IMR-90 (cell line): Measurements from ENCODE around the gene ETV7. TPM values are rescaled to one million over a fixed set of nuclear protein-coding genes. Genes with fewer than 3 reads are reported as not detected.

Source experiments
- ATAC-seq: fragments of 200-7000 bp; cut with Tn5 transposase; 2 replicates; pipeline ENCODE4 v1.9.1; 2020; ENCODE audit warnings: low read depth, mild to moderate bottlenecking, moderate library complexity
- BruUV-seq: library from RNA; stranded (reverse); fragments of 400-500 nt; replicated peaks from 2 replicates; lab custom pipeline; 2021; lab: Mats Ljungman, UMichigan
- CTCF ChIA-PET: fragments of 300-600 bp; formaldehyde crosslinking; extraction: SDS; loops from one replicate; lab custom pipeline; 2021; ENCODE audit warnings: antibody characterized with exemption; lab: Yijun Ruan, JAX
- POLR2A ChIA-PET: fragments of 300-600 bp; sonication (Branson Sonifier 250); formaldehyde crosslinking; loops from one replicate; lab custom pipeline; 2022; ENCODE audit warnings: antibody characterized with exemption; ENCODE audit not compliant: unreplicated experiment; lab: Charles Lee
- DNase-seq: peaks from one replicate; pipeline ENCODE4 v3.0.0; 2013
- H2AFZ ChIP-seq: replicated peaks from 2 replicates; pipeline ENCODE3; 2013; ENCODE audit warnings: low read length, mild to moderate bottlenecking; ENCODE audit not compliant: poor library complexity
- H2AK5ac ChIP-seq: 2 replicates; pipeline ENCODE4 v1.6.1; 2013; ENCODE audit warnings: low read depth, low read length, inconsistent platforms
- H2AK9ac ChIP-seq: replicated peaks from 2 replicates; pipeline ENCODE3; 2013; ENCODE audit warnings: mild to moderate bottlenecking, low read depth, low read length, moderate library complexity; ENCODE audit not compliant: poor library complexity
- H2BK120ac ChIP-seq: 2 replicates; pipeline ENCODE4 v1.6.1; 2013; ENCODE audit warnings: low read depth, low read length, inconsistent platforms
- H2BK15ac ChIP-seq: 3 replicates; pipeline ENCODE4 v1.6.1; 2013; ENCODE audit warnings: low read depth, low read length, inconsistent platforms
- H2BK20ac ChIP-seq: 2 replicates; pipeline ENCODE4 v1.6.1; 2013; ENCODE audit warnings: low read depth, mild to moderate bottlenecking, inconsistent platforms, low read length, moderate library complexity
- H2BK5ac ChIP-seq: 2 replicates; pipeline ENCODE4 v1.6.1; 2013; ENCODE audit warnings: mild to moderate bottlenecking, low read depth, low read length, inconsistent platforms; ENCODE audit not compliant: poor library complexity, severe bottlenecking
- H3K14ac ChIP-seq: replicated peaks from 2 replicates; pipeline ENCODE4 v1.6.1; 2013; ENCODE audit warnings: low read depth, low read length, inconsistent platforms
- H3K18ac ChIP-seq: 2 replicates; pipeline ENCODE4 v1.6.1; 2013; ENCODE audit warnings: low read depth, low read length, control low read depth
- H3K23ac ChIP-seq: 2 replicates; pipeline ENCODE4 v1.6.1; 2013; ENCODE audit warnings: low read depth, low read length, inconsistent platforms
- H3K27ac ChIP-seq: 2 replicates; pipeline ENCODE4 v1.5.1; 2013; ENCODE audit warnings: mild to moderate bottlenecking, control low read depth, low read length; ENCODE audit not compliant: insufficient read depth
- H3K27me3 ChIP-seq: 2 replicates; pipeline ENCODE4 v1.6.1; 2013; ENCODE audit warnings: low read length; ENCODE audit not compliant: control insufficient read depth, insufficient read depth
- H3K36me3 ChIP-seq: 2 replicates; pipeline ENCODE4 v1.6.1; 2013; ENCODE audit warnings: low read length, mixed read lengths; ENCODE audit not compliant: control insufficient read depth, insufficient read depth
- H3K4ac ChIP-seq: 2 replicates; pipeline ENCODE4 v1.6.1; 2013; ENCODE audit warnings: low read depth, low read length, inconsistent platforms
- H3K4me1 ChIP-seq: 2 replicates; pipeline ENCODE4 v1.6.1; 2013; ENCODE audit warnings: low read length, mixed read lengths; ENCODE audit not compliant: control insufficient read depth, insufficient read depth
- H3K4me2 ChIP-seq: 2 replicates; pipeline ENCODE4 v1.6.1; 2013; ENCODE audit warnings: low read depth, mild to moderate bottlenecking, control low read depth, low read length, moderate library complexity
- H3K4me3 ChIP-seq: 2 replicates; pipeline ENCODE4 v1.5.1; 2013; ENCODE audit warnings: low read depth, mild to moderate bottlenecking, control low read depth, low read length, moderate library complexity; ENCODE audit not compliant: insufficient read depth
- H3K56ac ChIP-seq: 2 replicates; pipeline ENCODE4 v1.6.1; 2013; ENCODE audit warnings: low read length, inconsistent platforms; ENCODE audit not compliant: insufficient read depth; ENCODE audit errors: extremely low read depth
- H3K79me1 ChIP-seq, 2 experiments: 2 replicates each; pipeline ENCODE4 v1.6.1; 2013; ENCODE audit warnings: low read length in 2 of 2, inconsistent platforms in 1 of 2, low read depth in 1 of 2
- H3K9ac ChIP-seq: 2 replicates; pipeline ENCODE4 v1.6.1; 2013; ENCODE audit warnings: low read depth, low read length, control low read depth
- H3K9me1 ChIP-seq: 2 replicates; pipeline ENCODE4 v1.6.1; 2013; ENCODE audit warnings: low read length, inconsistent platforms; ENCODE audit not compliant: insufficient read depth
- H3K9me3 ChIP-seq: 2 replicates; pipeline ENCODE4 v1.6.1; 2013; ENCODE audit warnings: low read length; ENCODE audit not compliant: control insufficient read depth, insufficient read depth
- H4K20me1 ChIP-seq: 2 replicates; pipeline ENCODE4 v1.6.1; 2013; ENCODE audit warnings: low read length, inconsistent platforms; ENCODE audit not compliant: insufficient read depth
- H4K5ac ChIP-seq: 2 replicates; pipeline ENCODE4 v1.6.1; 2013; ENCODE audit warnings: mild to moderate bottlenecking, low read depth, low read length, control low read depth
- H4K8ac ChIP-seq, 2 experiments: 2 replicates each; pipeline ENCODE4 v1.6.1; 2013; ENCODE audit warnings: low read depth in 2 of 2, low read length in 2 of 2, control low read depth in 1 of 2, inconsistent platforms in 1 of 2
- H4K91ac ChIP-seq: 2 replicates; pipeline ENCODE4 v1.6.1; 2013; ENCODE audit warnings: low read depth, low read length, inconsistent platforms; ENCODE audit not compliant: insufficient read depth
- FOS ChIP-seq: fragments of 150-350 bp; IDR thresholded peaks from 2 replicates; pipeline ENCODE4 v1.6.1; 2016; ENCODE audit warnings: low read depth, low read length
- MAFK ChIP-seq: IDR thresholded peaks from 2 replicates; pipeline ENCODE4 v1.6.1; 2012; ENCODE audit warnings: low read depth, low read length, improper control_type of control experiment
- NFE2L2 ChIP-seq: fragments of 150-350 bp; IDR thresholded peaks from 2 replicates; pipeline ENCODE4 v1.6.1; 2016; ENCODE audit warnings: low read depth, mild to moderate bottlenecking, low read length
- POLR2A ChIP-seq: IDR thresholded peaks from 2 replicates; pipeline ENCODE4 v1.6.1; 2012; ENCODE audit warnings: mild to moderate bottlenecking, low read depth, low read length
- RCOR1 ChIP-seq: IDR thresholded peaks from 2 replicates; pipeline ENCODE4 v1.6.1; 2012; ENCODE audit warnings: mild to moderate bottlenecking, low read length, improper control_type of control experiment; ENCODE audit not compliant: insufficient replicate concordance
- RFX5 ChIP-seq: IDR thresholded peaks from 2 replicates; pipeline ENCODE4 v1.8.0; 2012; ENCODE audit warnings: low read depth, mild to moderate bottlenecking, low read length, moderate library complexity
- SMC3 ChIP-seq: fragments of 150-350 bp; IDR thresholded peaks from 2 replicates; pipeline ENCODE4 v1.6.1; 2016; ENCODE audit warnings: low read depth, mild to moderate bottlenecking, antibody characterized with exemption, low read length, moderate library complexity
- WGBS, 2 experiments: methylation state at CpG; one replicate each; pipeline versions ENCODE4 v1.1.5 to v1.1.7; 2013; ENCODE audit warnings: missing lambda C conversion rate in 2 of 2; ENCODE audit not compliant: insufficient read length in 1 of 2; ENCODE audit errors: extremely low coverage in 2 of 2; 5-methylcytosine and 5-hydroxymethylcytosine counted together
- dilution Hi-C: fragments of 300-500 bp; cut with HindIII; formaldehyde crosslinking; loops from one replicate; pipeline ENCODE4 v1.14.3; 2018; ENCODE audit warnings: low sequenced_read_pairs; ENCODE audit not compliant: unreplicated experiment
- in situ Hi-C: fragments of 300-500 bp; cut with MboI; formaldehyde crosslinking; loops from 3 replicates; pipeline ENCODE4 v1.14.3; 2019; ENCODE audit warnings: low sequenced_read_pairs, inconsistent platforms, mixed read lengths
- intact Hi-C: fragments of 100-400 bp; cut with micrococcal nuclease; formaldehyde crosslinking; loops from 2 replicates; pipeline ENCODE4 v1.10.0; 2022
- polyA plus RNA-seq, 3 experiments: library from polyadenylated mRNA; depleted of rRNA; stranded (reverse); fragments of >200 nt; gene quantifications; 2 replicates each; pipeline ENCODE4 v1.2.3, GENCODE V29; 2012; ENCODE audit warnings: low replicate concordance in 1 of 3
- total RNA-seq: library from RNA; depleted of rRNA; stranded (reverse); fragments of >200 nt; gene quantifications from 2 replicates; pipeline ENCODE4 v1.2.3, GENCODE V29; 2012
- TF ChIP-seq, protein P1 (sequence below): fragments of 150-350 bp; IDR thresholded peaks from 2 replicates; pipeline ENCODE4 v1.6.1; 2017; ENCODE audit warnings: mild to moderate bottlenecking, antibody characterized with exemption, low read length, low read depth
- TF ChIP-seq, protein P2 (sequence below): conservative IDR thresholded peaks from 2 replicates; pipeline ENCODE4 v1.5.1; 2012; ENCODE audit warnings: mild to moderate bottlenecking, low read depth, low read length, improper control_type of control experiment
- TF ChIP-seq, protein P3 (sequence below): fragments of 150-350 bp; IDR thresholded peaks from 2 replicates; pipeline ENCODE4 v1.6.1; 2016; ENCODE audit warnings: low read depth, mild to moderate bottlenecking, low read length, moderate library complexity, borderline replicate concordance

Gene ETV7
- total and polyA plus RNA-seq, 2 of the 4 experiments (the other 2 are of a cell fraction), result 0.17 to 0.18 TPM

DNA sequence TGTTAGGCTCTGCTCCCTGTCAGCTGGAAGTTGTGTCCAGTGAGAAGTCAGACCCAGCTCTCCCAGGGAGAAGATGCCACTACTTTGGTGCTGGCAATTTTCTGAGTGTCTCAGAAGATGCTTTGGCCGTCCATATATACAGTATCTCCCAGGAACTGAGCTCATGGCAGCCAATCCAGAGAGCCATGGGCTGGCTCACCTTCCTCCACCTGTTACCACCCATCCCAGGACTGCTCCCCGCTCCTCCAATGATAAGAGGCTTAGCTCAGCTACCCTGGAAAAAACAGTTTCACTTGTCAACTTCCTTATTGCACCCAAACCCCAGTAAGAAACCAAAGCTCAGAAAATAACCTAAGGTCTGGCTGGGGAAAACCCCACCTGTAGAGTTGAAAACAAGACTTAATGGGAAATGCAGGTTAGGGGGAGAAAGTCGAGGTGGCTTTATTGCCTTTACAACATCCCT, 50.7 kb downstream of the ETV7 start, which contains the start of gene BNIP5:
Gene BNIP5, minus strand, starts transcription at position 110 of the 463 bp plus-strand sequence. CDS start 6,198 bp downstream, outside the sequence.
- Histone ChIP-seq H3K9ac (no peak within 1 kb of the TSS), H3K56ac (no peak within 1 kb of the TSS), H3K14ac (no peak within 1 kb of the TSS), H3K4me1 (no peaks in the 10 kb centered on the region), H4K91ac (no peak within 1 kb of the TSS), H3K27ac (no peak within 1 kb of the TSS), H3K4me3 (no peak within 1 kb of the TSS), H2BK20ac (no peak within 1 kb of the TSS), H2AFZ (no peak within 1 kb of the TSS), H3K4ac (no peak within 1 kb of the TSS), H2BK15ac (no peak within 1 kb of the TSS), H3K9me1 (0 out of 2 replicates have a peak, but pooled peaks cover 6% of the 10 kb centered on the region), H3K79me1 (no peaks in the 10 kb centered on the region), H2AK9ac (no peak within 1 kb of the TSS), H3K4me2 (no peak within 1 kb of the TSS), H4K8ac (no peak within 1 kb of the TSS), H3K23ac (no peak within 1 kb of the TSS), H3K27me3 (peaks cover 75% of the 10 kb centered on the region), H3K9me3 (no peaks in the 10 kb centered on the region; the same call in 1 of the 2 replicates), H3K18ac (no peak within 1 kb of the TSS), H2BK5ac (no peak within 1 kb of the TSS), H4K20me1 (no peaks in the 10 kb centered on the region), H2BK120ac (no peak within 1 kb of the TSS), H3K36me3 (no peaks in the 10 kb centered on the region), H4K5ac (no peak within 1 kb of the TSS), H2AK5ac (no peak within 1 kb of the TSS)
- ChIA-PET CTCF (no interaction called here), POLR2A (no interaction called here)
- DNase-seq, result no peak
- TF ChIP-seq RCOR1 (no peak), SMC3 (no peak), MAFK (no peak), NFE2L2 (no peak), FOS (no peak), POLR2A (no peak), RFX5 (no peak)
- TF ChIP-seq, protein P1, sequence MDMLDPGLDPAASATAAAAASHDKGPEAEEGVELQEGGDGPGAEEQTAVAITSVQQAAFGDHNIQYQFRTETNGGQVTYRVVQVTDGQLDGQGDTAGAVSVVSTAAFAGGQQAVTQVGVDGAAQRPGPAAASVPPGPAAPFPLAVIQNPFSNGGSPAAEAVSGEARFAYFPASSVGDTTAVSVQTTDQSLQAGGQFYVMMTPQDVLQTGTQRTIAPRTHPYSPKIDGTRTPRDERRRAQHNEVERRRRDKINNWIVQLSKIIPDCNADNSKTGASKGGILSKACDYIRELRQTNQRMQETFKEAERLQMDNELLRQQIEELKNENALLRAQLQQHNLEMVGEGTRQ, result no peak
- TF ChIP-seq, protein P2, sequence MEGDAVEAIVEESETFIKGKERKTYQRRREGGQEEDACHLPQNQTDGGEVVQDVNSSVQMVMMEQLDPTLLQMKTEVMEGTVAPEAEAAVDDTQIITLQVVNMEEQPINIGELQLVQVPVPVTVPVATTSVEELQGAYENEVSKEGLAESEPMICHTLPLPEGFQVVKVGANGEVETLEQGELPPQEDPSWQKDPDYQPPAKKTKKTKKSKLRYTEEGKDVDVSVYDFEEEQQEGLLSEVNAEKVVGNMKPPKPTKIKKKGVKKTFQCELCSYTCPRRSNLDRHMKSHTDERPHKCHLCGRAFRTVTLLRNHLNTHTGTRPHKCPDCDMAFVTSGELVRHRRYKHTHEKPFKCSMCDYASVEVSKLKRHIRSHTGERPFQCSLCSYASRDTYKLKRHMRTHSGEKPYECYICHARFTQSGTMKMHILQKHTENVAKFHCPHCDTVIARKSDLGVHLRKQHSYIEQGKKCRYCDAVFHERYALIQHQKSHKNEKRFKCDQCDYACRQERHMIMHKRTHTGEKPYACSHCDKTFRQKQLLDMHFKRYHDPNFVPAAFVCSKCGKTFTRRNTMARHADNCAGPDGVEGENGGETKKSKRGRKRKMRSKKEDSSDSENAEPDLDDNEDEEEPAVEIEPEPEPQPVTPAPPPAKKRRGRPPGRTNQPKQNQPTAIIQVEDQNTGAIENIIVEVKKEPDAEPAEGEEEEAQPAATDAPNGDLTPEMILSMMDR, result no peak
- TF ChIP-seq, protein P3, sequence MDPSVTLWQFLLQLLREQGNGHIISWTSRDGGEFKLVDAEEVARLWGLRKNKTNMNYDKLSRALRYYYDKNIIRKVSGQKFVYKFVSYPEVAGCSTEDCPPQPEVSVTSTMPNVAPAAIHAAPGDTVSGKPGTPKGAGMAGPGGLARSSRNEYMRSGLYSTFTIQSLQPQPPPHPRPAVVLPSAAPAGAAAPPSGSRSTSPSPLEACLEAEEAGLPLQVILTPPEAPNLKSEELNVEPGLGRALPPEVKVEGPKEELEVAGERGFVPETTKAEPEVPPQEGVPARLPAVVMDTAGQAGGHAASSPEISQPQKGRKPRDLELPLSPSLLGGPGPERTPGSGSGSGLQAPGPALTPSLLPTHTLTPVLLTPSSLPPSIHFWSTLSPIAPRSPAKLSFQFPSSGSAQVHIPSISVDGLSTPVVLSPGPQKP, result no peak
- no peak for ATAC-seq
- BruUV-seq, result no TSS peak
- dilution Hi-C loops, result no loop called here
- intact Hi-C loops, result no loop called here
- in situ Hi-C loops, result no loop called here
- WGBS, 2 experiments, result 80% methylated on average over 1 of the region's 3 CpGs; no CpG with 5 or more reads in 1 of the 2 experiments
